Mucosa of descending colon (tissue), 3 donors: Measurements from ENCODE around the gene CSPG4. TPM values are rescaled to one million over a fixed set of nuclear protein-coding genes. Genes with fewer than 3 reads are reported as not detected.
A peak's percentile ranks its signal among the peaks of the same experiment; 100 is the strongest.
"Not testable (repeated sequence)": the region's sequence is repeated elsewhere in the genome, so short reads cannot be mapped to it uniquely, and the experiment has no call there.

Experiments
- ATAC-seq: fragments of 200-7000 bp; cut with Tn5 transposase; one replicate; pipeline ENCODE4 v1.9.1; 2020; ENCODE audit warnings: mild to moderate bottlenecking, moderate library complexity
- DNase-seq, 3 donors: peaks; one replicate each; pipeline ENCODE4 v3.0.0-alpha.2; 2020
- H3K36me3 ChIP-seq: fragments of 200-600 bp; one replicate; pipeline ENCODE4 v1.8.0; 2021; ENCODE audit warnings: low read depth, mild to moderate bottlenecking
- H3K4me1 ChIP-seq: fragments of 200-600 bp; one replicate; pipeline ENCODE4 v1.8.0; 2021; ENCODE audit warnings: low read depth, mild to moderate bottlenecking
- H3K4me3 ChIP-seq: fragments of 200-600 bp; one replicate; pipeline ENCODE4 v1.8.0; 2021; ENCODE audit warnings: mild to moderate bottlenecking
- H3K9me3 ChIP-seq: fragments of 200-600 bp; one replicate; pipeline ENCODE4 v1.8.0; 2021; ENCODE audit warnings: mild to moderate bottlenecking
- intact Hi-C, 2 donors: fragments of 100-400 bp; cut with DNase I in 1 of 2; cut with micrococcal nuclease in 1 of 2; formaldehyde crosslinking; loops; one replicate each; pipeline versions ENCODE4 v1.11.0 to v1.11.1; 2022; cut with DNase I, micrococcal nuclease
- total RNA-seq, 3 donors: library from RNA; stranded (reverse); fragmentation: NEBNext Ultra II Directional in 2 of 3; extraction: Animal tissue kit (Norgen Biotek cat#: 25700) in 2 of 3; gene quantifications; one replicate each; pipeline versions ENCODE4 v1.2.1 to v1.2.4, GENCODE V29; 2021 to 2023
- TF ChIP-seq, protein P1 (sequence below): fragments of 200-600 bp; IDR thresholded peaks from one replicate; pipeline ENCODE4 v1.8.0; 2022; ENCODE audit warnings: antibody characterized with exemption, mild to moderate bottlenecking
- donor health status: DM: no; HTN: no; CAD: no; lungs with moderate emphysema.
- donor health status: DM: no; HTN: no; CAD: no.
- donor health status: DM: no; HTN: yes; CAD: no.

Gene CSPG4
- total RNA-seq, 3 donors from 2014 or later: 3.0 to 86.8 (median 7.8) TPM

DNA sequence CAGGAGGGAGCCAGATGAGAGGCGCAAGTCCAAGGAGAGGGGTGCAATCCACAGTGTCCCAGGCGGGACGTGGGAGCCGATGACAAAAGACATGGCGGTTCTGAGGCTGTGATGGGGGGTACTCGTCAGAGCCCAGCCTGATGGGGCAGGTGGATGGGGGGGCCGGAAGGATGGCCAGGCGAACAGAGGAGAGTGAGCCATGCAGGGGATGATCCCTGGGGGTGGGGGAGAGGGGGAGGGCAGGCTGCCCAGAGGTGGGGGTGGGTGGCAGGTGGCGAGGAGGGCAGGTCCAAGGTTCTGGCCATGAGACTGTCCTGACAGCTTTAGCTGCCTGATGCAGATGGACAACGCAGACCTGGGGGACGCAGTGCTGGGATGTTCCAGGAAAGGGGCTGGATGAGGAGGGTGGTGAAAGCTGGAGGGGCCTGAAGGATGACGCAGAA is 8.9 kb upstream of the CSPG4 start:
- DNase-seq: peak in 2 of 3 donors; percentile 33 to 41

DNA sequence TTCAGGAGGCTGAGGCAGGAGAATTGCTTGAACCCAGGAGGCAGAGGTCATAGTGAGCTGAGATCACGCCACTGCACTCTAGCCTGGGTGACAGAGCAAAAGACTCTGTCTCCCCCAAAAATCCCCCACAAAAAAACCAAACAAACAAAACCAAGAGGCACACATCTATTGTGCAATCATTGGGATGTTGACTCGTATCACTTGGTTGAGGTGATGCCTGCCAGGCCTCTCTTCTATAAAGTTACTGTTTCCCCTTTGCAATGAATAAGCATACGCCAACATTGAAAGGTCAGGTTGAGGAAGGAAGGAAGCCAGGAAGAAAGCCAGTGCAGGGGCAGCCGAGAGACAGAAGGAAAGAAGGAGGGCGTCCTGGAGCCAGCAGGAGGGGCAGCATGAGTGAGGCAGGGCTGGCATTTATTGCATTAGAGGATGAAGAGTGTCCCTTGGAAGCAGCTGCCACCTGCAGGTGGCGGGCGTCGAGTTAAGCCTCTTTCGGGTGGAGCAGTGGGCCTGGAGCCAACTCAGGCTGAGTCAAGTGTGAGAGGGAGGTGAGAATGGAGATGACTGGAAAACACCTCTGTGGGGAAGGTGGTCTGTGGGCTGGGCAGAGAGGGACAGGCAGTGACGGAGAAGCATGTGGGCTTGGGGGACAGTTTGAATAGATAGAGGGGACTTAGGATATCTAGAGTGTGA is 8.3 kb upstream of the CSPG4 start:
- peak; percentile 70 for ATAC-seq
- peaks cover 17% of the 10 kb centered on the region for H3K4me1 ChIP-seq
- DNase-seq: peak; percentile 82 to 93 (median 90)
- no peak overlapping the region for H3K4me3 ChIP-seq
- H3K9me3 ChIP-seq: no peaks in the 10 kb centered on the region
- TF ChIP-seq, protein P1, sequence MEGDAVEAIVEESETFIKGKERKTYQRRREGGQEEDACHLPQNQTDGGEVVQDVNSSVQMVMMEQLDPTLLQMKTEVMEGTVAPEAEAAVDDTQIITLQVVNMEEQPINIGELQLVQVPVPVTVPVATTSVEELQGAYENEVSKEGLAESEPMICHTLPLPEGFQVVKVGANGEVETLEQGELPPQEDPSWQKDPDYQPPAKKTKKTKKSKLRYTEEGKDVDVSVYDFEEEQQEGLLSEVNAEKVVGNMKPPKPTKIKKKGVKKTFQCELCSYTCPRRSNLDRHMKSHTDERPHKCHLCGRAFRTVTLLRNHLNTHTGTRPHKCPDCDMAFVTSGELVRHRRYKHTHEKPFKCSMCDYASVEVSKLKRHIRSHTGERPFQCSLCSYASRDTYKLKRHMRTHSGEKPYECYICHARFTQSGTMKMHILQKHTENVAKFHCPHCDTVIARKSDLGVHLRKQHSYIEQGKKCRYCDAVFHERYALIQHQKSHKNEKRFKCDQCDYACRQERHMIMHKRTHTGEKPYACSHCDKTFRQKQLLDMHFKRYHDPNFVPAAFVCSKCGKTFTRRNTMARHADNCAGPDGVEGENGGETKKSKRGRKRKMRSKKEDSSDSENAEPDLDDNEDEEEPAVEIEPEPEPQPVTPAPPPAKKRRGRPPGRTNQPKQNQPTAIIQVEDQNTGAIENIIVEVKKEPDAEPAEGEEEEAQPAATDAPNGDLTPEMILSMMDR: peak; percentile 34
- intact Hi-C loops: loop anchor here (10.0 kb wide), 1 partner anchor 84 kb away; no protein-coding TSS in a partner anchor
- no peaks in the 10 kb centered on the region for H3K36me3 ChIP-seq

More for the DNA sequence above, 8.9 kb upstream of the CSPG4 start:
- intact Hi-C loops: loop anchor here (10.0 kb wide), 1 partner anchor 83 kb away; no protein-coding TSS in a partner anchor
- H3K4me3 ChIP-seq: no peak overlapping the region
- H3K9me3 ChIP-seq: no peaks in the 10 kb centered on the region
- no peaks in the 10 kb centered on the region for H3K36me3 ChIP-seq
- ATAC-seq: no peak
- peaks cover 17% of the 10 kb centered on the region for H3K4me1 ChIP-seq
- TF ChIP-seq, protein P1: no peak

DNA sequence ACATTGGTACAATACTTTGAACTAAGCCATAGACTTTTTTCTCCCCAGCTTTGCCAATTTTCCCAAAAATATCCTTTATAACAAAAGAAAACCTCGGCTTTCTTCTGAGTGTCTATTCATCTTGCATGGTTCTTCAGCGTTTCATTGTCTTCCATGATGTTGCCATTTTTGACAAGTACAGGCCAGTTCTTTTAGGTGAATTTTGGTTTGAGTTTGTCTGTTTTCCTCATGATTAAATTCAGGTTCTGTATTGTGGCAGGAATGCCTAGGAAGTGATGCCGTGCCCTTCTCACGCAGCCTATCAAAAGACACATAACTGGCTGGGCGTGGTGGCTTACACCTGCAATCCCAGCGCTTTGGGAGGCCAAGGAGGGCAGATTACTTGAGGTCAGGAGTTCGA is 7.6 kb upstream of the CSPG4 start:
- Histone ChIP-seq H3K9me3 (no peaks in the 10 kb centered on the region), H3K36me3 (no peaks in the 10 kb centered on the region), H3K4me3 (no peak overlapping the region), H3K4me1 (peaks cover 21% of the 10 kb centered on the region)
- intact Hi-C loops: loop anchor here (10.0 kb wide), 1 partner anchor 85 kb away; no protein-coding TSS in a partner anchor
- peak in 1 of 3 donors; percentile 8 for DNase-seq
- ATAC-seq: no peak
- TF ChIP-seq, protein P1: no peak

DNA sequence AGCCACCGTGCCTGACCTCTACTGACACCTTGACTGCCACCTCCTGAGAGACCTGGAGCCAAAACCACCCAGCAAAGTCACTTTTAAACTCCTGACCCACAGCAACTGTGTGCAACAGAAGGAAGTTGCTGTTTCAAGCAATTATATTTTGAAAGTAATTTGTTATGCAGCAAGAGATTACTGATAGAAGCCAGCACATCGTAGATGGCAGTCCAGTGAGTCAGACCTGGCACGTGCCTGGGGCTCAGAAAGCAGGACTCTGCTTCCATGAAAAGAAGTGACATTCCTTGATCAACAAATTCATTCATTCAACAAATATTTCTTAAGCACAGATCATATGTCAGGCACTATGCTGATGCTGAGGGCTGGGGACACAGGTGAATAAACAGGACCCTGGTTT is 5.7 kb upstream of the CSPG4 start:
- Histone ChIP-seq H3K4me3 (no peak overlapping the region), H3K9me3 (no peaks in the 10 kb centered on the region), H3K4me1 (peaks cover 19% of the 10 kb centered on the region), H3K36me3 (no peaks in the 10 kb centered on the region)
- ATAC-seq (no peak), DNase-seq (no peak)
- intact Hi-C loops: no loop called here
- TF ChIP-seq, protein P1: no peak

DNA sequence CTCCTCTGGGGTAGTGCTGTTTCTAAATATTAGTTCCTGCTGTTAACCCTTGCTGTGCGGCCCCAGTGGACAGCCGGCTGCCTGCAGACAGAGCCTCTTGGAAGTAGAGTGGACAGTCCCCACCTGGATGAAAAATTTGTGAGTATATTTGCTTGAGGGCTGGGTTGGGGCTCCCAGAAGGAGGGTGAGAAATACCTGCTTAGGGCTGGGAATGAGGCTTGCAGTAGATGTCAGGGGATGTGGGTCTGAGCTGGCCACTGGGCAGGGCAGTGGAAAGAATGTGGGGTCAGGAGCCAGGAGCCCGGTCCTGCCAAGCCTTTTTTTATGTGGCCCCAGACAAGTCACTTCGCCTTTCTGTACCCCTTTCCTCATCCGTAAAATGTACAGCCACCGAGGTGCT is 4.4 kb upstream of the CSPG4 start:
- H3K36me3 ChIP-seq, H3K9me3 ChIP-seq, intact Hi-C loops, ATAC-seq, DNase-seq, H3K4me3 ChIP-seq: not testable (repeated sequence)
- peaks cover 22% of the 10 kb centered on the region for H3K4me1 ChIP-seq

DNA sequence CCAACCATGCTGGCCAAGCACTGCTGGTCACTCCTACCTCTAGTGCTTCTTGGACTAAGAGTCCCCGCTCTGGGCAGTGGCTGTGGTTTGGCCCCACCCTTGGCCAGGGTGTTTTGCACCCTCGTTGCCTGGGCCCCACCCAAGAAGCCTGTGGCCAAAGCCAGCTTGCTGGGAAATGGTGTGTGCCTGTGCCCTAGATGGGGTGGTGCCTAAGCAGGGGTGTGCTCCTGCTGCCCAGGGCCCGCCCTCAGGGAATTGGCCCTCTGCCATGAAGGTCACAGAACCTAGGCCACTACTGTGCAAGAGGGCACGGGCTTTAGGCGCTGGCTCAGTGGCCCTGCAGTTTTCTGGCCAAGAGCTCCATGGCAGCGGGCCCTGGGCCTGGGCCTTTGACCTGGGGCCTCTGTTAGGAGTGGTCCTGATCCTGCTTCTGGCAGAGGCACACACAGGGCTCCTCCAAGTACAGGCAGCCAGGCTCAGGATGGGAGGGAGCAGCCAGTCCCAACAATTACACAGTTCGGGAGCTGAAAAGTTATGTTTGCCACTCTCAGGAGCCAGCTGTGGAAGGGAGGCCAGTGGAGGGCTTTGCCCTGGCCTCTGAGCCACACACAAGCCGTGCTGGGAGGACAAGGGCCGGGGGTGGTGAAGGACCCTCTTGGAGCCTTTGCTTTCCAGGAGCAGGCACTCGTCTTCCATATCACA is 3.8 kb upstream of the CSPG4 start:
- H3K9me3 ChIP-seq, H3K4me3 ChIP-seq, intact Hi-C loops, DNase-seq, H3K36me3 ChIP-seq: not testable (repeated sequence)
- peak; percentile 86 for ATAC-seq
- peaks cover 22% of the 10 kb centered on the region for H3K4me1 ChIP-seq

DNA sequence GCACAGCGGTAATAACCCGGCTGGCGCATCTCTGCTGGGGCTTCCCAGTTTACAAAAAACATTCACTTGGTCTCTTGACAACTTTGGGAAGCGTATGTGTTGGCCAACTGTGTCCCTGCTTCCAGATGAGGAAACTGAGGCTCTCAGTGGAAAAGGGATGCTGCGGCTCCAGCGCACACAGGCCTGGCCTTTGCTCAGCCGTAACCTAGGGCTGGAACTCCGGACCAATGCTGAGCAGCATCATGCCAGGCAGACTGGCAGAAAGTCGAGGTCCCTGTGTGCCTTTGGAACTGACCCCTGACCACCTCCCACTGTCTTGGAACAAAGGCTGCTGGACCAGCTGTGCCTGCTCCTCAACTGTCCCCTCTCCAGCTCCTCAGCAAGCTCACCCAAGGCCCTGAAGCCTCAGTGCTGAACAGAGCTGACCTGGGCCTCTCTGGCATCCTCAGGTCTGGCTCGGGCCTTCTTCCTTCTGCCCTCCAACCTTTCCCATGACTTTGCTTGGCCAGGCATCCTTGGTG is 2.7 kb upstream of the CSPG4 start:
- H3K9me3 ChIP-seq, DNase-seq, H3K4me3 ChIP-seq, ATAC-seq, intact Hi-C loops, H3K36me3 ChIP-seq: not testable (repeated sequence)
- peaks cover 15% of the 10 kb centered on the region for H3K4me1 ChIP-seq
